GM12874 (cell line): ENCODE measurements around the gene JAZF1.

Experiments used
- CTCF ChIP-seq: IDR thresholded peaks from 2 replicates; pipeline ENCODE4 v1.5.1; 2011; ENCODE audit warnings: low read depth, mild to moderate bottlenecking, control low read depth, low read length, moderate library complexity; ENCODE audit not compliant: insufficient read depth

Gene JAZF1

GRCh38 chr7:28055161-28055544 is 125.4 kb downstream of the JAZF1 start:
- no peak for TF ChIP-seq CTCF

GRCh38 chr7:28054531-28055160 is 125.9 kb downstream of the JAZF1 start:
- TF ChIP-seq CTCF = no peak

- no peak for TF ChIP-seq CTCF
Observed at GRCh38 chr7:28052933-28053332, 127.7 kb downstream of the JAZF1 start.

GRCh38 chr7:28048694-28049093 is 131.9 kb downstream of the JAZF1 start:
- no peak for TF ChIP-seq CTCF

GRCh38 chr7:28046035-28046434 is 134.6 kb downstream of the JAZF1 start:
- TF ChIP-seq CTCF = no peak

GRCh38 chr7:28045592-28045991 is 135.0 kb downstream of the JAZF1 start:
- no peak for TF ChIP-seq CTCF

- TF ChIP-seq CTCF = no peak
Observed at GRCh38 chr7:28044825-28045224, 135.8 kb downstream of the JAZF1 start.
